H1 (cell line): ENCODE results near the gene NDUFA12. TPM values are rescaled to one million over a fixed set of nuclear protein-coding genes. Genes with fewer than 3 reads are reported as not detected.

ENCODE experiments used
- CTCF ChIA-PET: fragments of 300-600 bp; sonication (Branson Sonifier 250); formaldehyde crosslinking; loops from one replicate; lab custom pipeline; 2021; ENCODE audit not compliant: partially characterized antibody; lab: Charles Lee
- POLR2A ChIA-PET: fragments of 300-600 bp; sonication (Branson Sonifier 250); formaldehyde crosslinking; loops from one replicate; lab custom pipeline; 2021; ENCODE audit warnings: inconsistent platforms; ENCODE audit not compliant: partially characterized antibody; lab: Charles Lee
- DNase-seq, 2 experiments: peaks; one replicate each; pipeline versions ENCODE4 v3.0.0 to v3.0.0-alpha.2; 2010 to 2022; ENCODE audit warnings: low spot score in 2 of 2, low read depth in 1 of 2, mixed read lengths in 1 of 2
- FAIRE-seq: peaks from 2 replicates; lab custom pipeline; 2011; peaks lifted over from hg19 to GRCh38; lab: Jason Lieb, UNC
- H2AFZ ChIP-seq: 2 replicates; pipeline ENCODE4 v1.8.1; 2012; ENCODE audit warnings: low read length, inconsistent platforms
- H2AK5ac ChIP-seq: 2 replicates; pipeline ENCODE4 v1.6.1; 2013; ENCODE audit warnings: low read depth, low read length
- H2BK120ac ChIP-seq: replicated peaks from 2 replicates; pipeline ENCODE3; 2013; ENCODE audit warnings: low read depth, low read length, inconsistent platforms
- H2BK12ac ChIP-seq: 2 replicates; pipeline ENCODE4 v1.6.1; 2013; ENCODE audit warnings: low read depth, low read length
- H2BK15ac ChIP-seq: 2 replicates; pipeline ENCODE4 v1.6.1; 2013; ENCODE audit warnings: low read length
- H2BK20ac ChIP-seq: 2 replicates; pipeline ENCODE4 v1.6.1; 2013; ENCODE audit warnings: low read length
- H2BK5ac ChIP-seq: 2 replicates; pipeline ENCODE4 v1.6.1; 2013; ENCODE audit warnings: low read depth, low read length
- H3K14ac ChIP-seq: 2 replicates; pipeline ENCODE4 v1.6.1; 2013; ENCODE audit warnings: inconsistent platforms; ENCODE audit not compliant: insufficient read length
- H3K18ac ChIP-seq: 2 replicates; pipeline ENCODE4 v1.6.1; 2013; ENCODE audit warnings: low read length; ENCODE audit errors: extremely low read depth
- H3K23ac ChIP-seq: 2 replicates; pipeline ENCODE4 v1.6.1; 2013; ENCODE audit warnings: inconsistent platforms; ENCODE audit not compliant: insufficient read length
- H3K23me2 ChIP-seq: 2 replicates; pipeline ENCODE4 v1.6.1; 2013; ENCODE audit warnings: low read depth, low read length
- H3K27ac ChIP-seq: 2 replicates; pipeline ENCODE4 v1.6.1; 2011; ENCODE audit warnings: low read depth, low read length, inconsistent platforms
- H3K27me3 ChIP-seq, 4 experiments: replicated peaks in 1 of 4; 1 replicate in 1 of 4; 2 replicates in 3 of 4; pipeline versions ENCODE4 v1.6.1 to v1.8.1; 2011 to 2013; ENCODE audit warnings: low read length in 3 of 4, mild to moderate bottlenecking in 3 of 4, inconsistent platforms in 2 of 4, mixed read lengths in 2 of 4, moderate library complexity in 1 of 4; ENCODE audit not compliant: control insufficient read depth in 3 of 4, insufficient read depth in 3 of 4; ENCODE audit errors: extremely low read depth in 1 of 4
- H3K36me3 ChIP-seq, 4 experiments: 2 replicates each; pipeline versions ENCODE4 v1.6.1 to v1.8.1; 2011 to 2013; ENCODE audit warnings: mild to moderate bottlenecking in 4 of 4, low read length in 3 of 4, moderate library complexity in 2 of 4, control low read depth in 1 of 4, inconsistent platforms in 1 of 4; ENCODE audit not compliant: insufficient read depth in 4 of 4, control insufficient read depth in 2 of 4
- H3K4ac ChIP-seq: replicated peaks from 2 replicates; pipeline ENCODE3; 2013; ENCODE audit warnings: low read length, low read depth, mixed read lengths, inconsistent platforms; ENCODE audit not compliant: insufficient read length
- H3K4me1 ChIP-seq, 4 experiments: replicated peaks in 1 of 4; 1 replicate in 1 of 4; 2 replicates in 3 of 4; pipeline versions ENCODE4 v1.6.1 to v1.8.1; 2011 to 2013; ENCODE audit warnings: low read length in 3 of 4, inconsistent platforms in 2 of 4, mixed read lengths in 1 of 4; ENCODE audit not compliant: insufficient read depth in 4 of 4, control insufficient read depth in 3 of 4
- H3K4me2 ChIP-seq, 2 experiments: 2 replicates each; pipeline versions ENCODE4 v1.6.1 to v1.8.1; 2011 to 2013; ENCODE audit warnings: low read depth in 2 of 2, low read length in 2 of 2, control low read depth in 1 of 2, inconsistent platforms in 1 of 2, mild to moderate bottlenecking in 1 of 2; ENCODE audit not compliant: insufficient read depth in 1 of 2
- H3K4me3 ChIP-seq, 4 experiments: fragments of 200-600, 300-600 bp in 1 of 4; sonication (generic), shearing (Covaris generic), sonication (Bioruptor Twin) in 1 of 4; 2 replicates each; pipeline versions ENCODE4 v1.5.1 to v1.8.1; 2011 to 2016; ENCODE audit warnings: low read length in 4 of 4, low read depth in 3 of 4, control low read depth in 2 of 4, inconsistent platforms in 2 of 4, mild to moderate bottlenecking in 2 of 4, mixed read lengths in 1 of 4, moderate library complexity in 1 of 4; ENCODE audit not compliant: insufficient read depth in 2 of 4; ENCODE audit errors: extremely low read depth in 1 of 4
- H3K56ac ChIP-seq: replicated peaks from 2 replicates; pipeline ENCODE3; 2013; ENCODE audit warnings: low read depth, mild to moderate bottlenecking, mixed read lengths, low read length, inconsistent platforms; ENCODE audit not compliant: insufficient read length
- H3K79me1 ChIP-seq: 2 replicates; pipeline ENCODE4 v1.6.1; 2013; ENCODE audit warnings: low read depth, low read length, control low read depth
- H3K79me2 ChIP-seq, 2 experiments: 2 replicates each; pipeline versions ENCODE4 v1.6.1 to v1.8.1; 2012 to 2013; ENCODE audit warnings: low read length in 2 of 2, mild to moderate bottlenecking in 2 of 2, inconsistent platforms in 1 of 2; ENCODE audit not compliant: insufficient read depth in 2 of 2, control insufficient read depth in 1 of 2
- H3K9ac ChIP-seq, 4 experiments: replicated peaks in 1 of 4; 1 replicate in 1 of 4; 2 replicates in 3 of 4; pipeline versions ENCODE4 v1.6.1 to v1.8.1; 2011 to 2013; ENCODE audit warnings: low read depth in 3 of 4, low read length in 3 of 4, control low read depth in 2 of 4, mild to moderate bottlenecking in 2 of 4, moderate library complexity in 2 of 4, inconsistent platforms in 1 of 4; ENCODE audit errors: extremely low read depth in 1 of 4
- H3K9me3 ChIP-seq, 2 experiments: 2 replicates each; pipeline versions ENCODE4 v1.6.1 to v1.8.1; 2012 to 2013; ENCODE audit warnings: mild to moderate bottlenecking in 2 of 2, moderate library complexity in 2 of 2, control low read depth in 1 of 2, inconsistent platforms in 1 of 2, low read depth in 1 of 2, low read length in 1 of 2, mixed read lengths in 1 of 2; ENCODE audit not compliant: insufficient read depth in 2 of 2
- H4K20me1 ChIP-seq, 2 experiments: replicated peaks in 1 of 2; 2 replicates each; pipeline versions ENCODE3 to v1.8.1; 2011 to 2013; ENCODE audit warnings: inconsistent platforms in 2 of 2, low read length in 2 of 2, mild to moderate bottlenecking in 1 of 2; ENCODE audit not compliant: insufficient read depth in 2 of 2, control insufficient read depth in 1 of 2
- H4K5ac ChIP-seq: 2 replicates; pipeline ENCODE4 v1.6.1; 2013; ENCODE audit warnings: low read length, low read depth, mixed read lengths, inconsistent platforms; ENCODE audit not compliant: insufficient read length
- H4K8ac ChIP-seq: 2 replicates; pipeline ENCODE4 v1.8.0; 2013; ENCODE audit warnings: mild to moderate bottlenecking, moderate library complexity, low read length, inconsistent platforms; ENCODE audit not compliant: insufficient read depth; ENCODE audit errors: extremely low read depth
- H4K91ac ChIP-seq: replicated peaks from 2 replicates; pipeline ENCODE3; 2013; ENCODE audit warnings: low read length, mixed read lengths, inconsistent platforms; ENCODE audit not compliant: insufficient read length
- BRCA1 ChIP-seq: IDR thresholded peaks from 2 replicates; pipeline ENCODE4 v1.6.1; 2012; ENCODE audit warnings: low read depth, low read length, improper control_type of control experiment
- CBX5 ChIP-seq: fragments of 300-800, 300-1000 bp; sonication (generic); IDR thresholded peaks from 2 replicates; pipeline ENCODE4 v1.7.1; 2016; ENCODE audit warnings: antibody characterized with exemption, low read length, low read depth
- GABPA ChIP-seq: IDR thresholded peaks from 2 replicates; pipeline ENCODE4 v1.6.1; 2011; ENCODE audit warnings: mild to moderate bottlenecking, low read length, moderate library complexity, borderline replicate concordance; ENCODE audit not compliant: insufficient read depth
- SP1 ChIP-seq: IDR thresholded peaks from 2 replicates; pipeline ENCODE4 v1.6.1; 2011; ENCODE audit warnings: low read depth, low read length
- TAF1 ChIP-seq: IDR thresholded peaks from 2 replicates; pipeline ENCODE4 v1.6.1; 2011; ENCODE audit warnings: mild to moderate bottlenecking, low read depth, low read length
- YY1 ChIP-seq: IDR thresholded peaks from 2 replicates; pipeline ENCODE4 v1.6.1; 2011; ENCODE audit warnings: low read depth, mild to moderate bottlenecking, low read length
- ZNF274 ChIP-seq: IDR thresholded peaks from 2 replicates; pipeline ENCODE4 v1.7.0; 2012; ENCODE audit warnings: low read length, borderline replicate concordance; ENCODE audit errors: extremely low read depth
- polyA plus RNA-seq, 7 experiments: library from polyadenylated mRNA; depleted of rRNA in 3 of 7; stranded (reverse) in 5 of 7; unstranded in 2 of 7; fragments of >200 nt in 5 of 7; fragments of 200-250 nt in 2 of 7; gene quantifications; 1 replicate in 5 of 7; 2 replicates in 1 of 7; 4 replicates in 1 of 7; pipeline versions ENCODE4 v1.2.1 to v1.2.3, GENCODE V29; 2011 to 2013; ENCODE audit warnings: missing spikeins in 2 of 7, mixed read lengths in 2 of 7
- total RNA-seq: library from RNA; stranded (reverse); fragmentation: NEBNext Ultra II Directional; extraction: Animal tissue kit (Norgen Biotek cat#: 25700); gene quantifications from 2 replicates; pipeline ENCODE4 v1.2.1, GENCODE V29; 2021
- TF ChIP-seq, protein P1 (sequence below), 3 experiments: IDR thresholded peaks; 1 replicate in 2 of 3; 2 replicates in 1 of 3; pipeline versions ENCODE4 v1.5.1 to v1.6.1; 2011; ENCODE audit warnings: low read length in 3 of 3, mild to moderate bottlenecking in 3 of 3, inconsistent platforms in 2 of 3, low read depth in 1 of 3, moderate library complexity in 1 of 3; ENCODE audit not compliant: insufficient read depth in 1 of 3; ENCODE audit errors: control extremely low read depth in 1 of 3
- TF ChIP-seq, protein P2 (sequence below): IDR thresholded peaks from 2 replicates; pipeline ENCODE4 v1.6.1; 2011; ENCODE audit warnings: low read depth, mild to moderate bottlenecking, low read length; ENCODE audit not compliant: insufficient read depth
- TF ChIP-seq, protein P3 (sequence below): IDR thresholded peaks from 2 replicates; pipeline ENCODE4 v1.6.1; 2011; ENCODE audit warnings: low read length, improper control_type of control experiment

Gene NDUFA12
- total and polyA plus RNA-seq, 2 of the 8 experiments (the other 6 are each of a cell fraction or from before 2014, with no cell fraction given): 98.1 to 157 TPM

DNA sequence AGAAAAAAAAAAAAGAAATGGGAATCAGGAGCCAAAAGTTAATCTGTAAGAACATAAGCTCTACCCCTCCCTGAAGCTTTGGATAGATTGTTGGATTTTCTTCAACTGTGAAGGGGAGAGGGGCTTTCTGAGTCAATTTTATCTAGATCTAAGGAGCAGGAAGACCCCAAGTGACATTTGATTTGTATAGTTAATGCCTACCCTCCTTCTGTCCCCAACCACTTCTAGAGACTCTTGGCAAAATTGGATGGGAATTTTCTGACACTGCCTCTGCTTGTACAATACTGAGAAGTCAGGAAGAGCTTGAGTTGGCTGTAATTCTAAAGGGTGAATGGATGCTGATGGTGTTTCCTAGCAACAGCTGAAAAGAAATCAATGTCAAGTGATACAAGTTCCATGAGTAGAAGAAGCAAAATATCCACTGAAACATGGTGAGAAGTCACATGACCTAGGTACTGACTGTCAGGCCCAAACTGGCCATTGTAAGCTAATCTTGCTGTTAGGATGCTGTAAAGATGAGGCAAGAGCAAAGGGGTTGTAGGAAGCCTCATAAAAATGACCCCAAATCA lies 42.2 kb downstream of the NDUFA12 start:
- H3K27me3 ChIP-seq: no peaks in the 10 kb centered on the region
- no peak overlapping the region for H2BK5ac ChIP-seq
- POLR2A ChIA-PET: no interaction called here
- TF ChIP-seq SP1 (no peak), CBX5 (no peak), GABPA (no peak), TAF1 (no peak), BRCA1 (no peak), ZNF274 (no peak), YY1 (no peak)
- TF ChIP-seq, protein P1, sequence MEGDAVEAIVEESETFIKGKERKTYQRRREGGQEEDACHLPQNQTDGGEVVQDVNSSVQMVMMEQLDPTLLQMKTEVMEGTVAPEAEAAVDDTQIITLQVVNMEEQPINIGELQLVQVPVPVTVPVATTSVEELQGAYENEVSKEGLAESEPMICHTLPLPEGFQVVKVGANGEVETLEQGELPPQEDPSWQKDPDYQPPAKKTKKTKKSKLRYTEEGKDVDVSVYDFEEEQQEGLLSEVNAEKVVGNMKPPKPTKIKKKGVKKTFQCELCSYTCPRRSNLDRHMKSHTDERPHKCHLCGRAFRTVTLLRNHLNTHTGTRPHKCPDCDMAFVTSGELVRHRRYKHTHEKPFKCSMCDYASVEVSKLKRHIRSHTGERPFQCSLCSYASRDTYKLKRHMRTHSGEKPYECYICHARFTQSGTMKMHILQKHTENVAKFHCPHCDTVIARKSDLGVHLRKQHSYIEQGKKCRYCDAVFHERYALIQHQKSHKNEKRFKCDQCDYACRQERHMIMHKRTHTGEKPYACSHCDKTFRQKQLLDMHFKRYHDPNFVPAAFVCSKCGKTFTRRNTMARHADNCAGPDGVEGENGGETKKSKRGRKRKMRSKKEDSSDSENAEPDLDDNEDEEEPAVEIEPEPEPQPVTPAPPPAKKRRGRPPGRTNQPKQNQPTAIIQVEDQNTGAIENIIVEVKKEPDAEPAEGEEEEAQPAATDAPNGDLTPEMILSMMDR (IDR thresholded peaks at IDR 0.05; ENCODE audit: control extremely low read depth in 1 of 3, insufficient read depth in 1 of 3, low read depth in 1 of 3, low read length in 3 of 3): no peak
- TF ChIP-seq, protein P2, sequence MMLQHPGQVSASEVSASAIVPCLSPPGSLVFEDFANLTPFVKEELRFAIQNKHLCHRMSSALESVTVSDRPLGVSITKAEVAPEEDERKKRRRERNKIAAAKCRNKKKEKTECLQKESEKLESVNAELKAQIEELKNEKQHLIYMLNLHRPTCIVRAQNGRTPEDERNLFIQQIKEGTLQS: no peak
- TF ChIP-seq, protein P3, sequence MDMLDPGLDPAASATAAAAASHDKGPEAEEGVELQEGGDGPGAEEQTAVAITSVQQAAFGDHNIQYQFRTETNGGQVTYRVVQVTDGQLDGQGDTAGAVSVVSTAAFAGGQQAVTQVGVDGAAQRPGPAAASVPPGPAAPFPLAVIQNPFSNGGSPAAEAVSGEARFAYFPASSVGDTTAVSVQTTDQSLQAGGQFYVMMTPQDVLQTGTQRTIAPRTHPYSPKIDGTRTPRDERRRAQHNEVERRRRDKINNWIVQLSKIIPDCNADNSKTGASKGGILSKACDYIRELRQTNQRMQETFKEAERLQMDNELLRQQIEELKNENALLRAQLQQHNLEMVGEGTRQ: no peak

More for the DNA sequence above, 42.2 kb downstream of the NDUFA12 start:
- no peak overlapping the region for H3K14ac ChIP-seq
- no peak overlapping the region for H2BK120ac ChIP-seq
- no peak overlapping the region for H4K91ac ChIP-seq
- H3K9ac ChIP-seq: no peak overlapping the region
- H3K4me1 ChIP-seq: no peaks in the 10 kb centered on the region
- no peak overlapping the region for H3K27ac ChIP-seq
- H4K5ac ChIP-seq: no peak overlapping the region
- no peak overlapping the region for H3K4me2 ChIP-seq
- no peak overlapping the region for H2BK20ac ChIP-seq
- H3K79me1 ChIP-seq: no peaks in the 10 kb centered on the region
- no peak overlapping the region for H3K4me3 ChIP-seq
- FAIRE-seq (no peak), DNase-seq (no peak)
- H2AFZ ChIP-seq: no peak overlapping the region
- no peak overlapping the region for H2BK12ac ChIP-seq
- no peak overlapping the region for H3K18ac ChIP-seq
- H3K4ac ChIP-seq: no peak overlapping the region
- CTCF ChIA-PET: interaction anchor here (0.7 to 4.3 kb wide), 4 partner anchors 21 to 23 kb away, joined by 3 to 18 read pairs (median 3); no protein-coding TSS in a partner anchor
- no peak overlapping the region for H3K23ac ChIP-seq
- H3K56ac ChIP-seq: no peak overlapping the region
- no peaks in the 10 kb centered on the region for H3K9me3 ChIP-seq
- H2AK5ac ChIP-seq: no peak overlapping the region
- H4K8ac ChIP-seq: no peak overlapping the region
- no peaks in the 10 kb centered on the region for H3K23me2 ChIP-seq
- no peaks in the 10 kb centered on the region for H3K36me3 ChIP-seq
- H4K20me1 ChIP-seq: no peaks in the 10 kb centered on the region
- H3K79me2 ChIP-seq: no peaks in the 10 kb centered on the region
- no peak overlapping the region for H2BK15ac ChIP-seq
